Kidney (tissue), 14 donors: ENCODE measurements around the gene UNC13A. TPM values are rescaled to one million over a fixed set of nuclear protein-coding genes. Genes with fewer than 3 reads are reported as not detected.

Experiments
- DNase-seq, 5 donors: peaks; one replicate each; pipeline ENCODE4 v3.0.0-alpha.2; 2013 to 2020
- FAIRE-seq: peaks from 2 replicates; lab custom pipeline; 2012; peaks lifted over from hg19 to GRCh38; lab: Jason Lieb, UNC
- H3K27ac ChIP-seq, 2 donors: one replicate each; pipeline ENCODE4 v1.7.0; 2013; ENCODE audit warnings: low read depth in 2 of 2, low read length in 2 of 2, inconsistent platforms in 1 of 2
- H3K27me3 ChIP-seq: one replicate; pipeline ENCODE4 v1.7.1; 2013; ENCODE audit warnings: low read length, inconsistent platforms; ENCODE audit not compliant: control insufficient read depth, insufficient read depth
- H3K36me3 ChIP-seq, 3 donors: one replicate each; pipeline versions ENCODE4 v1.7.0 to v1.7.1; 2013; ENCODE audit warnings: low read length in 3 of 3, control low read depth in 1 of 3, inconsistent platforms in 1 of 3; ENCODE audit not compliant: insufficient read depth in 3 of 3, control insufficient read depth in 2 of 3
- H3K4me1 ChIP-seq, 3 donors: one replicate each; pipeline versions ENCODE4 v1.7.0 to v1.7.1; 2013; ENCODE audit warnings: low read length in 3 of 3, inconsistent platforms in 1 of 3, low read depth in 1 of 3; ENCODE audit not compliant: control insufficient read depth in 2 of 3, insufficient read depth in 2 of 3
- H3K4me3 ChIP-seq, 3 donors: one replicate each; pipeline versions ENCODE4 v1.7.0 to v1.8.1; 2013; ENCODE audit warnings: low read length in 3 of 3, control low read depth in 1 of 3, inconsistent platforms in 1 of 3
- H3K9ac ChIP-seq, 3 donors: one replicate each; pipeline versions ENCODE4 v1.7.0 to v1.7.1; 2013; ENCODE audit warnings: low read length in 3 of 3, control low read depth in 1 of 3, inconsistent platforms in 1 of 3
- H3K9me3 ChIP-seq, 3 donors: one replicate each; pipeline versions ENCODE4 v1.7.0 to v1.7.1; 2013; ENCODE audit warnings: low read length in 3 of 3, control low read depth in 1 of 3, inconsistent platforms in 1 of 3; ENCODE audit not compliant: control insufficient read depth in 2 of 3, insufficient read depth in 1 of 3
- intact Hi-C: fragments of 100-400 bp; cut with DNase I; formaldehyde crosslinking; loops from one replicate; pipeline ENCODE4 v1.11.1; 2022
- polyA plus RNA-seq: library from polyadenylated mRNA; stranded (reverse); fragments of 350-450 nt; fragmentation: Illumina TruSeq; extraction: RNeasy Lipid Tissue Mini Kit (QIAGEN cat#74804); gene quantifications from one replicate; pipeline ENCODE4 v1.2.3, GENCODE V29; 2014; ENCODE audit warnings: low read depth, low replicate concordance; ENCODE audit not compliant: insufficient read depth
- total RNA-seq: library from RNA; stranded (reverse); fragmentation: NEBNext Ultra II Directional; extraction: Animal tissue kit (Norgen Biotek cat#: 25700); gene quantifications from one replicate; pipeline ENCODE4 v1.2.1, GENCODE V29; 2021
- TF ChIP-seq, protein P1 (sequence below): IDR thresholded peaks from 3 replicates; pipeline ENCODE4 v1.5.1; 2012; ENCODE audit warnings: mild to moderate bottlenecking, moderate library complexity, borderline replicate concordance; ENCODE audit not compliant: insufficient read depth; ENCODE audit errors: extremely low read depth
- donor health status: control.
- donor health status: control.
- donor health status: control.
- donor health status: control.
- donor health status: control.
- donor health status: DM: yes; HTN: yes; CAD: no.
- donor health status: Normal renal cell carcinoma (clear cell type).

The UNC13A gene
- total and polyA plus RNA-seq, 2 donors from 2014 or later = 0.06 to 2.2 TPM

DNA sequence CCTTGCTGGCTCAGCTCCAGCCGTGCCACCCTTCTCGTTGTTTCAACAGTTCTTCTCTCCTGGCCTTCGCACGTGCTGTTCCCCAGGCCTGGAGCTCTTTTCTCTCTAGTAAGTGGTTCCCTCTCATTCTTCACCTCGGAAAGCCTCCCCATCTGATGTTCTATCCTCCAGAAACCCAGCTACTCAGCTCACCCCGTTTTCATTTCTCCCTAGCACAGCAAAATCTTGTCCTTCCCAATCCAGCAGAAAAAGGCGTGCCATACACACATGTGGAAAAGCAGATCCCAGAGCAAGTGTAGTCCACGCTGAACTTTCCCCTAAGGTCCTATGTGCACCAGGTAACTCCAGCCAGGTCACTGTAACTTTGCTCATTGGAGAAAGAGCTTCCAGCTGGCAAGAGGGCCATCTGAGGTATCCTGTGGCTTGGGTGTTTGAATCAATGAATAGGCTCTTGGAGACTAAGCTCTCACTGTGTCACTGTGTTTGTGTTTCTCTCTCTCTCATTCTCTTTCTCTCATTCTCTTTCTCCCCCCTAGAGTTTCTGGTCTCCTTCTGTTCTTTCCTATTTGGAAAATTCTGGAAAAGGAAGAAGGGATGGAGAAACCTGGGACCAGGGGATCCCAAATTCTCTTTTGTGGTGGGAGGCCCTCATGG, 83.7 kb downstream of the UNC13A start:
- Histone ChIP-seq H3K9ac (no peak overlapping the region), H3K9me3 (no peaks in the 10 kb centered on the region), H3K27ac (no peak overlapping the region), H3K27me3 (no peaks in the 10 kb centered on the region), H3K4me3 (no peak overlapping the region), H3K36me3 (no peaks in the 10 kb centered on the region), H3K4me1 (peaks cover 0 to 4% (median 0%) of the 10 kb centered on the region in 3 donors)
- intact Hi-C loops = no loop called here
- DNase-seq (no peak), FAIRE-seq (no peak)
- TF ChIP-seq, protein P1, sequence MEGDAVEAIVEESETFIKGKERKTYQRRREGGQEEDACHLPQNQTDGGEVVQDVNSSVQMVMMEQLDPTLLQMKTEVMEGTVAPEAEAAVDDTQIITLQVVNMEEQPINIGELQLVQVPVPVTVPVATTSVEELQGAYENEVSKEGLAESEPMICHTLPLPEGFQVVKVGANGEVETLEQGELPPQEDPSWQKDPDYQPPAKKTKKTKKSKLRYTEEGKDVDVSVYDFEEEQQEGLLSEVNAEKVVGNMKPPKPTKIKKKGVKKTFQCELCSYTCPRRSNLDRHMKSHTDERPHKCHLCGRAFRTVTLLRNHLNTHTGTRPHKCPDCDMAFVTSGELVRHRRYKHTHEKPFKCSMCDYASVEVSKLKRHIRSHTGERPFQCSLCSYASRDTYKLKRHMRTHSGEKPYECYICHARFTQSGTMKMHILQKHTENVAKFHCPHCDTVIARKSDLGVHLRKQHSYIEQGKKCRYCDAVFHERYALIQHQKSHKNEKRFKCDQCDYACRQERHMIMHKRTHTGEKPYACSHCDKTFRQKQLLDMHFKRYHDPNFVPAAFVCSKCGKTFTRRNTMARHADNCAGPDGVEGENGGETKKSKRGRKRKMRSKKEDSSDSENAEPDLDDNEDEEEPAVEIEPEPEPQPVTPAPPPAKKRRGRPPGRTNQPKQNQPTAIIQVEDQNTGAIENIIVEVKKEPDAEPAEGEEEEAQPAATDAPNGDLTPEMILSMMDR = no peak

DNA sequence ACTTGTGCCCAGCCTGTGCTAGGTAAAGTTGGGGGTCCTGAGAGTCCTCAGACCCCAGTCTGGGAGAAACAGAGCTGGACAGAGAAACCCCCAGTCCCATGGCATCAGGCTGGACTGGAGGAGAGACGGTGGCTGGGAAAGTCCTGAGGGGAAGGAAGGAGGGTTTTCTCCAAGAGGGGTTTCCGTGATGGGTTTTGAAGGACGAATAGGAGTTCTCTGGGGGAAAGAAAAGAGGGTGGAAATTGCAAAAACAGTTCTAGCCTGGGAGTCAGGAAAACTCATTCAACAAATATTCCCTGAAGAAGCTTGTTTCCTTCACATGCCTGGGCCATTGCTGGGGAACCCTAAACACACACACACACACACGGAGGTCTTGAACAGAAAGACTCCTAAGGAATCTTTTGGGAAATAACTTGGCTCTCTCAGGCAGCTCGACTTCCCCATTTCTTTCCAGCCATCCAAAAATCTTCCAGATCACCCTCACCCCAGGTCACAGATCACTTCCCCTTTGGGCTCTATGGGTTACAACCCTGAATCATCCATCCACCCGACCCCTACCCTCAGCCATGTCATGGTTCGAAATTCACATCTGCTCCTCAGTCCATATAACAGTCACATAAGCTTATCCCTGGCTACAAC, 85.2 kb downstream of the UNC13A start:
- H3K27me3 ChIP-seq = no peaks in the 10 kb centered on the region
- H3K9ac ChIP-seq = no peak overlapping the region
- peaks cover 0 to 4% (median 0%) of the 10 kb centered on the region in 3 donors for H3K4me1 ChIP-seq
- no peak for DNase-seq
- H3K4me3 ChIP-seq = no peak overlapping the region
- intact Hi-C loops = no loop called here
- TF ChIP-seq, protein P1 = no peak
- H3K36me3 ChIP-seq = no peaks in the 10 kb centered on the region
- no peak overlapping the region for H3K27ac ChIP-seq
- no peaks in the 10 kb centered on the region for H3K9me3 ChIP-seq
- FAIRE-seq = no peak

DNA sequence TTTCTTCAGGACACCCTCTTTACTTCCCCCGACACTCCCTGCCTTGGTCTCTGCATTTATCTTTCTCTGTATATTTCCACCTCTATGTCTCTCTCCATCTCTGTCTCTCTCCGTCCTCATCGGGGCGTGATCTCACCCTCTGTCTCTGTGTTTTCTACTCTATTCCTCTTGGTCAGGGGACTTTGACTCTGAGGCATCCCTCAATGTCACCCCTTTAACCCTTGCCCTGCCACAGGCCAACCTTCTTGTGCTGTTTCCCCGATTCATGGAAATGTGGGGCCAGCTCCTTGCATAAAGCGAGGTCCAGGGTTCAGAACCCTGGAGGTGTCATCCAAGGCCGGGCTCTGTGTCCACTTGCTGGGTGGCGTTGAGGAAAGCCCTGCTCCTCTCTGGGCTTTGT, 85.9 kb downstream of the UNC13A start:
- H3K27ac ChIP-seq = no peak overlapping the region
- no peaks in the 10 kb centered on the region for H3K27me3 ChIP-seq
- H3K4me3 ChIP-seq = no peak overlapping the region
- TF ChIP-seq, protein P1 = no peak
- H3K9me3 ChIP-seq = no peaks in the 10 kb centered on the region
- DNase-seq (no peak), FAIRE-seq (no peak)
- H3K9ac ChIP-seq = no peak overlapping the region
- peaks cover 0 to 4% (median 0%) of the 10 kb centered on the region in 3 donors for H3K4me1 ChIP-seq
- intact Hi-C loops = no loop called here
- no peaks in the 10 kb centered on the region for H3K36me3 ChIP-seq
